Superior temporal gyrus (tissue), 1 donor: Measurements from ENCODE around the gene RAB7A.
"Not testable (repeated sequence)": the region's sequence is repeated elsewhere in the genome, so short reads cannot be mapped to it uniquely, and the experiment has no call there.

Source experiments
- DNase-seq: peaks from one replicate; pipeline ENCODE4 v3.0.0-alpha.2; 2016; ENCODE audit errors: extremely low spot score

The RAB7A gene

GRCh38 chr3:128749561-128749960, 23.6 kb downstream of the RAB7A start:
- not testable (repeated sequence) for DNase-seq

GRCh38 chr3:128753715-128754114, 27.7 kb downstream of the RAB7A start:
- no peak for DNase-seq

DNA sequence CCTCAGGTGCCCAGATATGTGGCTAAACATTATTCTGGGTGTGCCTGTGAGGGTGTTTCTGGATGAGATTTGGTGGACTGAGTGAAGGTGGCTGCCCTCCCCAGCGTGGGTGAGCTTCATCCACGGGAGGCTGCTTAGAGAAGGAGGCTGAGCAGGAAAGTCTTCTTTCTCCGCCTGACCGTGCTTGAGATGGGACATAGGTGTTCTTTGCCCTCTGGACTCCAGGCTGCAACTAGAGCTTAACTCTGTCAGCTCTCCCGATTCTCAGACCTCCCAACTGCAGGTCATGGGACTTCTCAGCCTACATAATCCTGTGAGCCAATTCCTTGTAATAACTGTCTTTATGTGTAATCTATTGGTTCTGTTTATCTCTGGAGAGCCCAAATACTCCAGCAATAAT, 34.1 kb downstream of the RAB7A start:
- no peak for DNase-seq

- DNase-seq: no peak
Observed at GRCh38 chr3:128760881-128761280, 34.9 kb downstream of the RAB7A start.

- no peak for DNase-seq
Observed at GRCh38 chr3:128761392-128761791, 35.4 kb downstream of the RAB7A start.

GRCh38 chr3:128763967-128764366, 38.0 kb downstream of the RAB7A start:
- no peak for DNase-seq

DNA sequence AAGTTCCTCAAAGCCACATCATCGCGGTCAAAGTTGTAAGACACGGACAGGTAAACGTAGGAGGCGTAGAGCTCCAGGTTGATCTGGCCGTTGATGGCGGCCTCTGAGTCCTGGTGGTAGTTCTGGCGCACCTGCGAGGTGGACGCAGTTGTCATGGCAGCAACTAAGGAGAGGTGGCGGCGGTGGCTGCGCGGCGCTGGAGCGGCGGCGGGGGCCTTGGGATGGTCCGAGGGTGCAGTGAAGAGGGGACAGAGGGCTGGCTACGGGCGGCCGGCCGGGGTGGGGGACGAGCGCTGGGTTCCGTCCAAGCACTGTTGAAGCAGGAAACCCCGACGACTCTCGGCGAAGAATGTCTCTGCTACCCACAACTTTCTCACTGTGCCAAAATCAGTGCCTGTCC, 38.9 kb downstream of the RAB7A start:
- no peak for DNase-seq

- DNase-seq: no peak
Observed at GRCh38 chr3:128767094-128767750, 41.2 kb downstream of the RAB7A start.

DNA sequence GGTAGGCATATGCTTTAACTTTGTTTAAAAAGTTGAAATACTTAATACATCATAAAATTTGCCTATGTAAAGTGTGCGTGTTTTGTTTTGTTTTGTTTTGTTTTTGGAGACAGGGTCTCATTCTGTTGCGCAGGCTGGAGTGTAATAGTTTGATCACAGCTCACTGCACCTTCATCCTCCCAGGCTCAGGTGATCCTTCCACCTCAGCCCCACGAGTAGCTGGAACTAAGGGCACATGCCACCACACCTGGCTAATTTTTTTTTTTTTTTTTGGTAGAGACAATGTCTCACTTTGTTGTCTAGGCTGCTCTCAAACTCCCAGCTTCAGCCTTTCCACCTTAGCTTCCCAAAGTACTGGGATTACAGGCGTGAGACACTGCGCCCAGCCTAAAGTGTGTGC, 42.5 kb downstream of the RAB7A start:
- no peak for DNase-seq

- DNase-seq: no peak
Observed at GRCh38 chr3:128770387-128770786, 44.4 kb downstream of the RAB7A start.

DNA sequence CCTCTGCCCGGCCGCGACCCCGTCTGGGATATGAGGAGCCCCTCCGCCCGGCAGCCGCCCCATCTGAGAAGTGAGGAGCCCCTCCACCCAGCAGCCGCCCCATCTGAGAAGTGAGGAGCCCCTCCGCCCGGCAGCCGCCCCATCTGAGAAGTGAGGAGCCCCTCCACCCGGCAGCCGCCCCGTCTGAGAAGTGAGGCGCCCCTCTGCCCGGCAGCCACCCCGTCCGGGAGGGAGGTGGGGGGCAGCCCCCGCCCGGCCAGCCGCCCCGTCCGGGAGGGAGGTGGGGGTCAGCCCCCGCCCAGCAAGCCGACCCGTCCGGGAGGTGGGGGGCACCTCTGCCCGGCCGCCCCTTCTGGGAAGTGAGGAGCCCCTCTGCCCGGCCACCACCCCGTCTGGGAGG, 47.2 kb downstream of the RAB7A start:
- not testable (repeated sequence) for DNase-seq

DNA sequence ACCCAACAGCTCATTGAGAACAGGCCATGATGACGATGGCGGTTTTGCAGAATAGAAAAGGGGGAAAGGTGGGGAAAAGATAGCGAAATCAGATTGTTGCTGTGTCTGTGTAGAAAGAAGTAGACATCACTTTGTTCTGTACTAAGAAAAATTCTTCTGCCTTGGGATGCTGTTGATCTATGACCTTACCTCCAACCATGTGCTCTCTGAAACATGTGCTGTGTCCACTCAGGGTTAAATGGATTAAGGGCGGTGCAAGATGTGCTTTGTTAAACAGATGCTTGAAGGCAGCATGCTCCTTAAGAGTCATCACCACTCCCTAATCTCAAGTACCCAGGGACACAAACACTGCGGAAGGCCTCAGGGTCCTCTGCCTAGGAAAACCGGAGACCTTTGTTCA, 47.6 kb downstream of the RAB7A start:
- not testable (repeated sequence) for DNase-seq

DNA sequence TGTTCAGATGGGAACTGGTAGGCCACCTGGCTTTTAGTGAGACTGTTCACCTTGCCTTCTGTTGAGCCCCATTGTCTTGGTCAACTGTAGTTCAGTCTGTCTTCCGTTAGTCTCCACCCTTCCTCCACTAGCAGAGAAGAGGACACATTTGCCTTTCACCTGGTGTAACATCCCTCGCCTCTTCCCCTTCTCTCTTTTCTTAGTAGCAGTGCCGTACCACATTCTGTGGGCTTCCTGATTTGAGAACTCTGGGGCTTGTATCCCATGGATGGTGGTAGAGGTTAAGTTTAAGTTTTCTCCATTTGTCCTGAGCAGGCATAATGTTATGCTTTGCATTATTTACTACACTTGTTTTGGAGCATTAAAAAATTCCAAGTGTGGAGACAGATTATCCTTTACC, 49.3 kb downstream of the RAB7A start:
- no peak for DNase-seq

GRCh38 chr3:128775906-128776542, 50.0 kb downstream of the RAB7A start:
- DNase-seq: no peak

- DNase-seq: no peak
Observed at GRCh38 chr3:128780101-128780837, 54.3 kb downstream of the RAB7A start.

GRCh38 chr3:128781164-128781563, 55.2 kb downstream of the RAB7A start:
- DNase-seq: no peak

DNA sequence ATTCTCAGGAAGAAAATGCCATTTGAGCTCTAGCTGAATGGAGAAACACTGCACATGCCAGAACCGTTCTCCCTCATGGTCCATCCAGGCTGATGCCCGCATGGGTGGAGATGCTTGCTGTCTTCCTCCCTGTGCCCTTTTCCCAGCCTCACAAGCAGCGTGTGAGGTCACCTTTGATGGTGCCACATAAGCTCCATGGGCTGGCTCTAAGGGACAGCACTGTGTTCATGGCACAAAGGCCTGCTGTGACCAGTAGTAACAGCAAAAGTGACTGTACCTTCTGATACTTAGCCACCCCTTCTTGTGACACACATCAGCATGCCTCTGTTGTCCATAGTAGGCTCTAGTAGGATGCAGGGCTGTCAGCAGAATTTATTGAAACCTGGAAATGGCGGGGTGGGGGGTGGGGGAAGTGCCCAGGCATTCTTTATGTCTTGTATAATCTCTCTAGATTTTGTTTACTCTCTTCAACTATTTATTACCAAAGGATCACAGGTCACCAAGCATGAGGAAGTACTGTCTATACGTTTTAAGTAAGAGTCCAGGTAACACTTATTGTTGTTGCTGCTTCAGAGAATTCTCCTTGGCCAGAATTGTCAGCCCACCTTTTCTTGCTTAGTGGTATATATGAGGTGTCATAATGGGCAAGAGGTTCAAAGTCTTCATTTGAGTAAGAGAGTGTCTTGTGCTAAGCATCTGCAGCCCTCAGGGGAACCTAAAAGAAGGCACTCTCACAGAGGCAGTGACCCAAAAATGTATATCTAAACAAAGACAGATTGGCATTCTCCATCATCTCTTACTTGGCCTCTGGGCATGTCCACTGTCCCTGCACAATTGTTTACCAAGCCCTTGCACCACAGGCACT, 56.5 kb downstream of the RAB7A start:
- no peak for DNase-seq

DNA sequence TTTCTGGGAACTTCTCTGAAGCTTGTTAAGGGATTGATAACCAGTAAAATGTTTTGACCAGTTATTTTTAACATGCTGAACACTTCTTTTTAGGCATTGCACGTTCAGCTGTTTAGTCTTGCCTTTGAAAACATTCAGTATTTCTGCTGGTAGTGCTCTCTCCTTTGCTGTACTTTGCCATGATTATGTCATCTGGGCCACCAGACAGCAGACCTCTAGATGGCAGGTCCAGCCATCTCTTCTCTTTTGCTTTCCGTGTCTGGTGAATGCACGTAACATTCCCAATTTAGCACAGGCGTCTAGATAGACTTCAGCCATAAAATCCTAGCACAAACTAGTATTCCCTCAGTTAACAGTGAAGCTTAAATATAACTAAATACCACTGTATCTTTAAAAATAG, 57.8 kb downstream of the RAB7A start:
- DNase-seq: no peak

DNA sequence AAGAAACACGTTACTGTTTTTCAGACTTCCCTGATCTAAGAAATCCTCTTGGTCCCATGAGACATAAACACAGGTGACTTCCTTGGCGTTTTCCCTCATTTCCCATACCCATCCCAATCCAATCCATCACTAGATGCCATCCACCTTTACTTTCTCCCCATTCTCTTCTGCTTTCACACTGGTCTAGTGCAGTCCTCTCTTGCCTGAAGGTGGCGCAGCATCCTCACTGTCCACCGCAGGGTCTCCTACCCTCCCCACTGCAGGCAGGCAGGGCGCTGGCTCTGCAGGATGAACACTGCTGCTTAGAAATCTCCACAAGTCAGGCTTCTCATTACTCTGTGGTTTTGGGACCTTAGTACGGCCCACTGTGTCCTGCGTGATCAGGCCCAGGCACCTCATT, 58.2 kb downstream of the RAB7A start:
- peak; percentile 50 for DNase-seq

DNA sequence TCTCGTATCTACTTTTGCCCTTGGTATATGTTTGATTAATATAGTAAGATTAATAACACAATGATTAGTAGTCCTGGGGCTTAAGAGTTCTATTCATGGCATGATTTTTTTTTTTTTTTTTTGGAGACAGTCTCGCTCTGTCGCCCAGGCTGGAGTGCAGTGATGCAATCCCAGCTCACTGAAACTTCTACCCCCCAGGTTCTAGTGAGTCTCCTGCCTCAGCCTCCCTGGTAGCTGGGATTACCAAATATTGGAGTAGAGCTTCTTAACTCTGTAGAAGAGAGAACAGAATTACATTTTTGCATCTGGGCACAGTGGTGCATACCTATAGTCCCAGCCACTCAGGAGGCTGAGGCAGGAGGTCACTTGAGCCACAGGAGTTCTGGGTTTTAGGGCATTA, 58.9 kb downstream of the RAB7A start:
- no peak for DNase-seq

GRCh38 chr3:128786434-128787020, 60.5 kb downstream of the RAB7A start:
- no peak for DNase-seq
